Bronchial epithelial cell (primary cell): ENCODE data around the gene PIP5K1B. TPM values are rescaled to one million over a fixed set of nuclear protein-coding genes. Genes with fewer than 3 reads are reported as not detected.
A peak's percentile ranks its signal among the peaks of the same experiment; 100 is the strongest.

Experiments used
- DNase-seq: peaks from one replicate; pipeline ENCODE4 v3.0.0-alpha.2; 2010; ENCODE audit warnings: low read depth
- FAIRE-seq: peaks from 2 replicates; lab custom pipeline; 2011; peaks lifted over from hg19 to GRCh38; lab: Jason Lieb, UNC
- H3K27me3 ChIP-seq: 2 replicates; pipeline ENCODE4 v1.5.1; 2011; ENCODE audit warnings: low read length; ENCODE audit not compliant: control insufficient read depth, insufficient read depth
- H3K36me3 ChIP-seq: 2 replicates; pipeline ENCODE4 v1.5.1; 2011; ENCODE audit warnings: low read length; ENCODE audit not compliant: control insufficient read depth, insufficient read depth
- H3K4me3 ChIP-seq: 2 replicates; pipeline ENCODE4 v1.5.1; 2011; ENCODE audit warnings: mild to moderate bottlenecking, low read depth, low read length, control low read depth
- total RNA-seq: library from RNA; depleted of rRNA; stranded (reverse); fragments of >200 nt; gene quantifications from 2 replicates; pipeline ENCODE4 v1.2.1, GENCODE V29; 2014
- TF ChIP-seq, protein P1 (sequence below): IDR thresholded peaks from 2 replicates; pipeline ENCODE4 v1.5.1; 2011; ENCODE audit warnings: mild to moderate bottlenecking, moderate library complexity, low read length, control low read depth, inconsistent platforms; ENCODE audit not compliant: insufficient read depth, severe bottlenecking

PIP5K1B gene
- total RNA-seq = 2.9 and 5.9 TPM in 2 replicates

DNA sequence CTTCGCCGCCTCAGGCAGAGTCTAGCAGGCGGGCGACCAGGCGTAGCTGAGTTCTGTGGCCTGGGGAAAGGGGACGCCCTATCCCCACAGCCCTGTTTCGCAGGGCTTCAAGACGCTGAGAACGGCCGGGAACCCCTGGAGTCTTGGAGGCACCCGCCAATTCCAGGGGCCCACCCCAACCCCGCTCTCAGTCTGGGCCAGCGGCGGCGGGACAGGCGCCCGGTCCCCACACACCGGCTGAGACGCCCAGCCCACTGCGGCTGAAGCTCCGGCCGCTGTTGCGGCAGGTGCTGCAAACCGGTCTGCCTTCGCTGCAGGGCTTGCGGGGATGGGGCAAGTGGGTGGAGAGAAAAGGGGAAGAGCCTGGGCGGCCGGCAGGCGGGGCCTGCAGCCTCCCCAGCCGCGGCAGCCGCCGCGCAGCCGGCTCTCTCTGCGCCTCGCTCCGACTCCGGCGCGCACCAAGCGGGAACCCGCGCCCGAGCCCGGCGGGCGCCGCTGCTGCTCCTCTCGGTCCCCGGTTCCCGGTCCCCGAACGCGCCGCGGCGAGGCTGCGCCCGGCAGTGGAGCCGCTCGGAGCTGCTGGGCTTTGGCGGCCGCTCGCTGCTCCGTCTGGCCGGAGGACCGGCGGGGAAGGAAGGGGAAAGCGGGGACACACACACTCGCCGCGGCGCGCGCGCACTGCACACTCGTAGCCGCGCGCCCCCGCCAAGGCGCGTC, at the start of gene PIP5K1B:
Gene PIP5K1B (plus strand): TSS at position 427 of the 717 bp plus-strand sequence. CDS start 117,375 bp downstream, outside the sequence.
- TF ChIP-seq, protein P1, sequence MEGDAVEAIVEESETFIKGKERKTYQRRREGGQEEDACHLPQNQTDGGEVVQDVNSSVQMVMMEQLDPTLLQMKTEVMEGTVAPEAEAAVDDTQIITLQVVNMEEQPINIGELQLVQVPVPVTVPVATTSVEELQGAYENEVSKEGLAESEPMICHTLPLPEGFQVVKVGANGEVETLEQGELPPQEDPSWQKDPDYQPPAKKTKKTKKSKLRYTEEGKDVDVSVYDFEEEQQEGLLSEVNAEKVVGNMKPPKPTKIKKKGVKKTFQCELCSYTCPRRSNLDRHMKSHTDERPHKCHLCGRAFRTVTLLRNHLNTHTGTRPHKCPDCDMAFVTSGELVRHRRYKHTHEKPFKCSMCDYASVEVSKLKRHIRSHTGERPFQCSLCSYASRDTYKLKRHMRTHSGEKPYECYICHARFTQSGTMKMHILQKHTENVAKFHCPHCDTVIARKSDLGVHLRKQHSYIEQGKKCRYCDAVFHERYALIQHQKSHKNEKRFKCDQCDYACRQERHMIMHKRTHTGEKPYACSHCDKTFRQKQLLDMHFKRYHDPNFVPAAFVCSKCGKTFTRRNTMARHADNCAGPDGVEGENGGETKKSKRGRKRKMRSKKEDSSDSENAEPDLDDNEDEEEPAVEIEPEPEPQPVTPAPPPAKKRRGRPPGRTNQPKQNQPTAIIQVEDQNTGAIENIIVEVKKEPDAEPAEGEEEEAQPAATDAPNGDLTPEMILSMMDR = peak; percentile 21
- FAIRE-seq (no peak), DNase-seq (peak; percentile 64)
- Histone ChIP-seq H3K27me3 (peaks cover 22% of the 10 kb centered on the region), H3K4me3 (peak within 1 kb of the TSS; percentile 43), H3K36me3 (no peaks in the 10 kb centered on the region)

DNA sequence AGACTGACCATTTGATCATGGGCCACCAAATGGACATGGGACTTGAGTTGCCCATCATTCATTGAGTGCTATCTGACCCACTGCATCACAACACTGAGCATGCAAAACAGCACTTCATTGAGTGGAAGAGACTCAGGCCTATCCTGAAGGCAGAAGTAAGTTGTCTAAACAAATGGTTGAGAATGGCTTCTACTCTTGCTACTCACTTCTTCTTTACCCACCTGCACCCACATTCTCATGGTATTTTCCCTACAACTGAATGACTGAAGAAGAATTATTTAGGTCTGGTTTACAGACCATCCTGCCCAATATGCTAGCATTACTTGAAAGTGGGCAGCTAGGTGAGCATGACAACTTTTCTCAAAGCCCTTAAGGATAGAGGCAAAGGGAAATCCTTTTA, 41.0 kb upstream of the PIP5K1B start:
- FAIRE-seq = no peak
- no peaks in the 10 kb centered on the region for H3K36me3 ChIP-seq
- no peak overlapping the region for H3K4me3 ChIP-seq
- DNase-seq = no peak
- TF ChIP-seq, protein P1 = no peak
- H3K27me3 ChIP-seq = no peaks in the 10 kb centered on the region

GRCh38 chr9:68668127-68668526, 36.9 kb upstream of the PIP5K1B start:
- DNase-seq (no peak), FAIRE-seq (no peak)
- Histone ChIP-seq H3K4me3 (no peak overlapping the region), H3K36me3 (no peaks in the 10 kb centered on the region), H3K27me3 (no peaks in the 10 kb centered on the region)
- TF ChIP-seq, protein P1 = no peak

DNA sequence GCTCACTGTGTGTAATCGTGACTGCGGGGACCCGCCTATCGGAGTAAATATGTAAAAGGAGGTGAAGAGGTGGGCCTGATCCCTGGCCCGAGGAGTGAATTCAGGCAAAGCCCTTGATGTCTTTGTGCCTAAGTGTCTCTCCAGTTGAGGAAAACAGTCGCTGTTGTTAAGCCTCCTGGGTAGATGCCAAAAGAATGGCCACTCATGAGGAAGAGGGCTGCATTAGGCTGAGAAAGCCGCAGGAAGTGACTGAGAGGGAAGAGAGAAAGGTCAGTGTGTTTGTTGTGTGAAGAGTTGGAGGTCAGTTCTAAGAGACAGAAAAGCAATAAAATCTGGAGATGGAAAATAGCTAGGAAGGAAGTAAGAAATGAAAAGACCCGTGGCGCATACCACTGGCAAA, 35.8 kb upstream of the PIP5K1B start:
- Histone ChIP-seq H3K4me3 (no peak overlapping the region), H3K36me3 (no peaks in the 10 kb centered on the region), H3K27me3 (no peaks in the 10 kb centered on the region)
- DNase-seq (no peak), FAIRE-seq (no peak)
- TF ChIP-seq, protein P1 = no peak

- DNase-seq = no peak
- no peaks in the 10 kb centered on the region for H3K27me3 ChIP-seq
- FAIRE-seq = no peak
- TF ChIP-seq, protein P1 = no peak
- no peak overlapping the region for H3K4me3 ChIP-seq
- H3K36me3 ChIP-seq = no peaks in the 10 kb centered on the region
These were observed 32.8 kb upstream of the PIP5K1B start for GRCh38 chr9:68672215-68672614.
